Gastroesophageal sphincter (tissue), 3 donors: Measurements from ENCODE around the gene IGFBP2.

ENCODE experiments used
- EP300 ChIP-seq: sonication (generic); formaldehyde crosslinking; IDR thresholded peaks from one replicate; pipeline ENCODE4 v1.6.1; 2017; ENCODE audit warnings: antibody characterized with exemption, mild to moderate bottlenecking
- POLR2A ChIP-seq, 2 donors: fragments of 450-650 bp; IDR thresholded peaks; one replicate each; pipeline ENCODE4 v1.6.1; 2017; ENCODE audit warnings: antibody characterized with exemption in 2 of 2, mild to moderate bottlenecking in 2 of 2, moderate library complexity in 1 of 2
- POLR2AphosphoS5 ChIP-seq: sonication (generic); formaldehyde crosslinking; IDR thresholded peaks from one replicate; pipeline ENCODE4 v1.6.1; 2017; ENCODE audit warnings: antibody characterized with exemption
- TF ChIP-seq, protein P1 (sequence below), 4 experiments: fragments of 200-600 bp in 2 of 4; fragments of 450-650 bp in 2 of 4; sonication (generic) in 1 of 4; IDR thresholded peaks; one replicate each; pipeline ENCODE4 v1.5.1; 2017 to 2019; ENCODE audit warnings: antibody characterized with exemption in 4 of 4, mild to moderate bottlenecking in 2 of 4, moderate library complexity in 2 of 4

DNA sequence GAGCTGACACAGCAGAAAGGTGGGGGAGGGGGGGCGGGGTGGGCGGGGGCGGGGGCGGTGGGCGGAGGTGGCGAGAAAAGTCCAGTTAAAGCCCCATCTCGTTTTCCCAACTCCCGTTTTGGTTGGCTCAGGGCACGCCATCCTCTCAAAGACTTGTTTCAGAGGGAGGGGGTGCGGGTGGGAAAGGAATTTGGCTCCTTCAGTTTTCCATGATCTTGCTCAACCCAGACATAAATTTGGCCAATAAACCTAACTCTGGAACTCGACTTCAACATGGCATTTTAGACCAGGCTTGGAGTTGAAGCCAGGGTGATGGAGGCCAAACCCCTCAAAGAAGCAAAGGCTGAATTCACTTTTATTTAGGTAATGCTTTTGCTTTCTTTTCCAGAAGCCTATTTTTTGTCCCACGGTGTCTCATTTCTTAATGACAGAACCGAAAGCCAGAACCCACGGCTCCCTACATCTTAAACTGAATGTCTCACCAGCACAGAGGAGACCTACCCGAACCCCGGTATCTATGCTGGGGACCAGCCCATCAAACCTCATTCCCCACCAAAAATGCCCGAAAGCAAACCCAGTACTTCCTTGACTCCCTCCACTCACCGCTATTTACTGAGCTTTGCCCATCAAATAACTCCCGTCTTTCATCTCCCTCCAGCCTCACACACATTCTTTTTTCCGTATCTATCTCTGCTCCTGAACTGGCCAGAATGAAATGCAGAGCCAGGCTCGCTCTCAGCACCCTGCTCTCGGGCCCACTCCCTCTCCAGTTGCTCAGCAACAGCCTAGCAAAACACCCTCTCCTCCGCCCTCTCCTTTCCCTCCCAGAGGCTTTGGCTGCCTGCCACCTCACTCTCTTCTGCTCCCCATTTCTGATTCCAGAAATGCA lies 57.9 kb downstream of the IGFBP2 start:
- TF ChIP-seq, protein P1, sequence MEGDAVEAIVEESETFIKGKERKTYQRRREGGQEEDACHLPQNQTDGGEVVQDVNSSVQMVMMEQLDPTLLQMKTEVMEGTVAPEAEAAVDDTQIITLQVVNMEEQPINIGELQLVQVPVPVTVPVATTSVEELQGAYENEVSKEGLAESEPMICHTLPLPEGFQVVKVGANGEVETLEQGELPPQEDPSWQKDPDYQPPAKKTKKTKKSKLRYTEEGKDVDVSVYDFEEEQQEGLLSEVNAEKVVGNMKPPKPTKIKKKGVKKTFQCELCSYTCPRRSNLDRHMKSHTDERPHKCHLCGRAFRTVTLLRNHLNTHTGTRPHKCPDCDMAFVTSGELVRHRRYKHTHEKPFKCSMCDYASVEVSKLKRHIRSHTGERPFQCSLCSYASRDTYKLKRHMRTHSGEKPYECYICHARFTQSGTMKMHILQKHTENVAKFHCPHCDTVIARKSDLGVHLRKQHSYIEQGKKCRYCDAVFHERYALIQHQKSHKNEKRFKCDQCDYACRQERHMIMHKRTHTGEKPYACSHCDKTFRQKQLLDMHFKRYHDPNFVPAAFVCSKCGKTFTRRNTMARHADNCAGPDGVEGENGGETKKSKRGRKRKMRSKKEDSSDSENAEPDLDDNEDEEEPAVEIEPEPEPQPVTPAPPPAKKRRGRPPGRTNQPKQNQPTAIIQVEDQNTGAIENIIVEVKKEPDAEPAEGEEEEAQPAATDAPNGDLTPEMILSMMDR (IDR thresholded peaks at IDR 0.05), result no peak
- peak; percentile 89 for TF ChIP-seq POLR2AphosphoS5
- no peak for TF ChIP-seq EP300
- TF ChIP-seq POLR2A (IDR thresholded peaks at IDR 0.05), result peak; percentile 49 to 55
